WTC11 (cell line): ENCODE data around the gene NTRK1. TPM values are rescaled to one million over a fixed set of nuclear protein-coding genes. Genes with fewer than 3 reads are reported as not detected.

Experiments
- ATAC-seq: fragments of 200-7000 bp; cut with Tn5 transposase; 2 replicates; pipeline ENCODE4 v1.10.0; 2021; ENCODE audit warnings: mild to moderate bottlenecking, moderate library complexity
- CTCF ChIA-PET: fragments of 300-600 bp; sonication (Branson Sonifier 250); formaldehyde crosslinking; loops from one replicate; lab custom pipeline; 2021; ENCODE audit warnings: antibody characterized with exemption; lab: Charles Lee
- POLR2A ChIA-PET: fragments of 350-600 bp; sonication (Branson Sonifier 250); formaldehyde crosslinking; loops from one replicate; lab custom pipeline; 2021; ENCODE audit warnings: antibody characterized with exemption; lab: Charles Lee
- DNase-seq: peaks from one replicate; pipeline ENCODE4 v3.0.0; 2021; ENCODE audit warnings: low spot score
- H3K27ac Mint-ChIP-seq: 2 replicates; pipeline ENCODE4 v1.8.0; 2021; ENCODE audit warnings: mixed read lengths
- H3K27me3 Mint-ChIP-seq: 2 replicates; pipeline ENCODE4 v1.8.0; 2021; ENCODE audit warnings: low read depth, mild to moderate bottlenecking, moderate library complexity, mixed read lengths
- H3K36me3 Mint-ChIP-seq: 2 replicates; pipeline ENCODE4 v1.8.0; 2021; ENCODE audit warnings: mixed read lengths
- H3K4me1 Mint-ChIP-seq: 2 replicates; pipeline ENCODE4 v1.8.0; 2022; ENCODE audit warnings: mixed read lengths
- H3K4me3 Mint-ChIP-seq: 2 replicates; pipeline ENCODE4 v1.8.0; 2021; ENCODE audit warnings: mild to moderate bottlenecking, moderate library complexity, mixed read lengths
- H3K9me3 Mint-ChIP-seq: 2 replicates; pipeline ENCODE4 v1.8.0; 2021; ENCODE audit warnings: mixed read lengths
- AFF4 ChIP-seq: sonication (generic); formaldehyde crosslinking; IDR thresholded peaks from 2 replicates; pipeline ENCODE4 v1.8.1; 2023; ENCODE audit warnings: mild to moderate bottlenecking, missing genetic modification reagents, borderline replicate concordance
- CREM ChIP-seq: sonication (generic); formaldehyde crosslinking; IDR thresholded peaks from 2 replicates; pipeline ENCODE4 v1.8.1; 2022; ENCODE audit warnings: mild to moderate bottlenecking, missing genetic modification reagents, moderate library complexity
- FOXP1 ChIP-seq: sonication (generic); formaldehyde crosslinking; IDR thresholded peaks from 2 replicates; pipeline ENCODE4 v1.8.0; 2022; ENCODE audit warnings: missing genetic modification reagents, mild to moderate bottlenecking, moderate library complexity, borderline replicate concordance
- IRF2 ChIP-seq: sonication (generic); formaldehyde crosslinking; IDR thresholded peaks from 2 replicates; pipeline ENCODE4 v1.8.0; 2022; ENCODE audit warnings: low read depth, missing genetic modification reagents, borderline replicate concordance
- SOX15 ChIP-seq: fragments of 250-450 bp; sonication (Bioruptor Pico); IDR thresholded peaks from 2 replicates; pipeline ENCODE4 v1.9.0; 2021; ENCODE audit warnings: mild to moderate bottlenecking
- SP1 ChIP-seq: sonication (generic); formaldehyde crosslinking; conservative IDR thresholded peaks from 2 replicates; pipeline ENCODE4 v1.8.1; 2022; ENCODE audit warnings: missing genetic modification reagents
- USF2 ChIP-seq: sonication (generic); formaldehyde crosslinking; IDR thresholded peaks from 2 replicates; pipeline ENCODE4 v1.8.1; 2023; ENCODE audit warnings: mild to moderate bottlenecking, missing genetic modification reagents, moderate library complexity
- ZNF138 ChIP-seq: sonication (generic); formaldehyde crosslinking; conservative IDR thresholded peaks from 2 replicates; pipeline ENCODE4 v1.8.1; 2022; ENCODE audit warnings: mild to moderate bottlenecking, moderate library complexity, missing genetic modification reagents
- ZNF281 ChIP-seq: sonication (generic); formaldehyde crosslinking; IDR thresholded peaks from 2 replicates; pipeline ENCODE4 v1.8.0; 2023; ENCODE audit warnings: mild to moderate bottlenecking, missing genetic modification reagents
- ZNF317 ChIP-seq: sonication (generic); formaldehyde crosslinking; IDR thresholded peaks from 2 replicates; pipeline ENCODE4 v1.8.1; 2023; ENCODE audit warnings: low read depth, mild to moderate bottlenecking, moderate library complexity, missing genetic modification reagents, borderline replicate concordance
- ZSCAN18 ChIP-seq: fragments of 250-450 bp; sonication (Bioruptor Pico); IDR thresholded peaks from 2 replicates; pipeline ENCODE4 v2.1.2; 2022; ENCODE audit warnings: mild to moderate bottlenecking, moderate library complexity
- total RNA-seq: library from RNA; stranded (reverse); gene quantifications from 3 replicates; pipeline ENCODE4 v1.2.3, GENCODE V29; 2021
- TF ChIP-seq, protein P1 (sequence below): sonication (generic); formaldehyde crosslinking; conservative IDR thresholded peaks from 2 replicates; pipeline ENCODE4 v1.8.1; 2022; ENCODE audit warnings: mild to moderate bottlenecking, missing genetic modification reagents
- TF ChIP-seq, protein P2 (sequence below): sonication (generic); formaldehyde crosslinking; conservative IDR thresholded peaks from 2 replicates; pipeline ENCODE4 v1.8.1; 2023; ENCODE audit warnings: mild to moderate bottlenecking, low read depth, missing genetic modification reagents, moderate library complexity
- TF ChIP-seq, protein P3 (sequence below): fragments of 200-600 bp; IDR thresholded peaks from 2 replicates; pipeline ENCODE4 v1.8.0; 2022; ENCODE audit warnings: antibody characterized with exemption
- TF ChIP-seq, protein P4 (sequence below): fragments of 250-450 bp; sonication (Bioruptor Pico); IDR thresholded peaks from 2 replicates; pipeline ENCODE4 v1.9.0; 2021; ENCODE audit warnings: mild to moderate bottlenecking, borderline replicate concordance

NTRK1 gene
- total RNA-seq, 1 experiment from 2014 or later, result 0.42 TPM

- POLR2A ChIA-PET, result no interaction called here
- DNase-seq (no peak), ATAC-seq (no peak)
- Mint-ChIP-seq H3K27me3 (peaks cover 14% of the 10 kb centered on the region), H3K36me3 (no peaks in the 10 kb centered on the region), H3K4me1 (peaks cover 17% of the 10 kb centered on the region), H3K4me3 (no peak overlapping the region), H3K9me3 (no peaks in the 10 kb centered on the region), H3K27ac (no peak overlapping the region)
- TF ChIP-seq ZSCAN18 (no peak), SP1 (CRISPR knock-in tag) (no peak), USF2 (CRISPR knock-in tag) (no peak), ZNF138 (no peak), IRF2 (CRISPR knock-in tag) (no peak)
- TF ChIP-seq, protein P1, sequence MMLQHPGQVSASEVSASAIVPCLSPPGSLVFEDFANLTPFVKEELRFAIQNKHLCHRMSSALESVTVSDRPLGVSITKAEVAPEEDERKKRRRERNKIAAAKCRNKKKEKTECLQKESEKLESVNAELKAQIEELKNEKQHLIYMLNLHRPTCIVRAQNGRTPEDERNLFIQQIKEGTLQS (CRISPR knock-in tag), result no peak
- TF ChIP-seq, protein P2, sequence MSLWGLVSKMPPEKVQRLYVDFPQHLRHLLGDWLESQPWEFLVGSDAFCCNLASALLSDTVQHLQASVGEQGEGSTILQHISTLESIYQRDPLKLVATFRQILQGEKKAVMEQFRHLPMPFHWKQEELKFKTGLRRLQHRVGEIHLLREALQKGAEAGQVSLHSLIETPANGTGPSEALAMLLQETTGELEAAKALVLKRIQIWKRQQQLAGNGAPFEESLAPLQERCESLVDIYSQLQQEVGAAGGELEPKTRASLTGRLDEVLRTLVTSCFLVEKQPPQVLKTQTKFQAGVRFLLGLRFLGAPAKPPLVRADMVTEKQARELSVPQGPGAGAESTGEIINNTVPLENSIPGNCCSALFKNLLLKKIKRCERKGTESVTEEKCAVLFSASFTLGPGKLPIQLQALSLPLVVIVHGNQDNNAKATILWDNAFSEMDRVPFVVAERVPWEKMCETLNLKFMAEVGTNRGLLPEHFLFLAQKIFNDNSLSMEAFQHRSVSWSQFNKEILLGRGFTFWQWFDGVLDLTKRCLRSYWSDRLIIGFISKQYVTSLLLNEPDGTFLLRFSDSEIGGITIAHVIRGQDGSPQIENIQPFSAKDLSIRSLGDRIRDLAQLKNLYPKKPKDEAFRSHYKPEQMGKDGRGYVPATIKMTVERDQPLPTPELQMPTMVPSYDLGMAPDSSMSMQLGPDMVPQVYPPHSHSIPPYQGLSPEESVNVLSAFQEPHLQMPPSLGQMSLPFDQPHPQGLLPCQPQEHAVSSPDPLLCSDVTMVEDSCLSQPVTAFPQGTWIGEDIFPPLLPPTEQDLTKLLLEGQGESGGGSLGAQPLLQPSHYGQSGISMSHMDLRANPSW, result no peak
- CTCF ChIA-PET, result interaction anchor here (0.7 to 2.8 kb wide), 14 partner anchors 15 to 266 kb away, joined by 3 to 33 read pairs (median 4); partner anchors contain the start of gene PEAR1
These were observed 49.0 kb downstream of the NTRK1 start for GRCh38 chr1:156909671-156910070.

DNA sequence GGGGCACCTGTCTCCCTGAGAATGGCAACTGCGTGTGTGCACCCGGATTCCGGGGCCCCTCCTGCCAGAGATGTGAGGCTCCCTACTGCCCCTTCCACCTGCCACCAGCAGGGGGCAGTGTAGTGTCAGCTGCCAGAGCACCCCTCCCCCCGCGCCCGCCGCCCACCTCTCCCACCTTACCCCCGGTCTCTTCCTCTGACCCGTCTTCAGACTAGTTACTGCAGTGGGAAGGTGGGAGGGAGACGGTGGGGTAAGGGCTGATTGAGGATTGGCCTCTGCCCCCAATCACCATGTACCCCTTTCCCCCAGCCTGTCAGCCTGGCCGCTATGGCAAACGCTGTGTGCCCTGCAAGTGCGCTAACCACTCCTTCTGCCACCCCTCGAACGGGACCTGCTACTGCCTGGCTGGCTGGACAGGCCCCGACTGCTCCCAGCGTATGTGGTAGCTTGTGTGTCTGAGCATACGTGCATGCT lies 49.7 kb downstream of the NTRK1 start:
- Mint-ChIP-seq H3K9me3 (no peaks in the 10 kb centered on the region), H3K4me1 (peaks cover 17% of the 10 kb centered on the region), H3K27ac (no peak overlapping the region), H3K36me3 (no peaks in the 10 kb centered on the region), H3K4me3 (peak overlapping the region; percentile 67), H3K27me3 (peaks cover 17% of the 10 kb centered on the region)
- ChIA-PET POLR2A (no interaction called here), CTCF (interaction anchor here (0.6 to 4.3 kb wide), 27 partner anchors 8 to 283 kb away, joined by 3 to 42 read pairs (median 5); partner anchors contain the start of genes INSRR, NTRK1, PEAR1 and PRCC)
- ATAC-seq (peak; percentile 71), DNase-seq (peak; percentile 82)
- TF ChIP-seq SOX15 (no peak), ZNF281 (CRISPR knock-in tag) (peak; percentile 77), AFF4 (CRISPR knock-in tag) (no peak), CREM (CRISPR knock-in tag) (no peak), FOXP1 (CRISPR knock-in tag) (0 out of 2 replicates have a peak, but pooled peaks have one; percentile 49), ZNF317 (CRISPR knock-in tag) (no peak)
- TF ChIP-seq, protein P3, sequence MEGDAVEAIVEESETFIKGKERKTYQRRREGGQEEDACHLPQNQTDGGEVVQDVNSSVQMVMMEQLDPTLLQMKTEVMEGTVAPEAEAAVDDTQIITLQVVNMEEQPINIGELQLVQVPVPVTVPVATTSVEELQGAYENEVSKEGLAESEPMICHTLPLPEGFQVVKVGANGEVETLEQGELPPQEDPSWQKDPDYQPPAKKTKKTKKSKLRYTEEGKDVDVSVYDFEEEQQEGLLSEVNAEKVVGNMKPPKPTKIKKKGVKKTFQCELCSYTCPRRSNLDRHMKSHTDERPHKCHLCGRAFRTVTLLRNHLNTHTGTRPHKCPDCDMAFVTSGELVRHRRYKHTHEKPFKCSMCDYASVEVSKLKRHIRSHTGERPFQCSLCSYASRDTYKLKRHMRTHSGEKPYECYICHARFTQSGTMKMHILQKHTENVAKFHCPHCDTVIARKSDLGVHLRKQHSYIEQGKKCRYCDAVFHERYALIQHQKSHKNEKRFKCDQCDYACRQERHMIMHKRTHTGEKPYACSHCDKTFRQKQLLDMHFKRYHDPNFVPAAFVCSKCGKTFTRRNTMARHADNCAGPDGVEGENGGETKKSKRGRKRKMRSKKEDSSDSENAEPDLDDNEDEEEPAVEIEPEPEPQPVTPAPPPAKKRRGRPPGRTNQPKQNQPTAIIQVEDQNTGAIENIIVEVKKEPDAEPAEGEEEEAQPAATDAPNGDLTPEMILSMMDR, result peak; percentile 98
- TF ChIP-seq, protein P4, sequence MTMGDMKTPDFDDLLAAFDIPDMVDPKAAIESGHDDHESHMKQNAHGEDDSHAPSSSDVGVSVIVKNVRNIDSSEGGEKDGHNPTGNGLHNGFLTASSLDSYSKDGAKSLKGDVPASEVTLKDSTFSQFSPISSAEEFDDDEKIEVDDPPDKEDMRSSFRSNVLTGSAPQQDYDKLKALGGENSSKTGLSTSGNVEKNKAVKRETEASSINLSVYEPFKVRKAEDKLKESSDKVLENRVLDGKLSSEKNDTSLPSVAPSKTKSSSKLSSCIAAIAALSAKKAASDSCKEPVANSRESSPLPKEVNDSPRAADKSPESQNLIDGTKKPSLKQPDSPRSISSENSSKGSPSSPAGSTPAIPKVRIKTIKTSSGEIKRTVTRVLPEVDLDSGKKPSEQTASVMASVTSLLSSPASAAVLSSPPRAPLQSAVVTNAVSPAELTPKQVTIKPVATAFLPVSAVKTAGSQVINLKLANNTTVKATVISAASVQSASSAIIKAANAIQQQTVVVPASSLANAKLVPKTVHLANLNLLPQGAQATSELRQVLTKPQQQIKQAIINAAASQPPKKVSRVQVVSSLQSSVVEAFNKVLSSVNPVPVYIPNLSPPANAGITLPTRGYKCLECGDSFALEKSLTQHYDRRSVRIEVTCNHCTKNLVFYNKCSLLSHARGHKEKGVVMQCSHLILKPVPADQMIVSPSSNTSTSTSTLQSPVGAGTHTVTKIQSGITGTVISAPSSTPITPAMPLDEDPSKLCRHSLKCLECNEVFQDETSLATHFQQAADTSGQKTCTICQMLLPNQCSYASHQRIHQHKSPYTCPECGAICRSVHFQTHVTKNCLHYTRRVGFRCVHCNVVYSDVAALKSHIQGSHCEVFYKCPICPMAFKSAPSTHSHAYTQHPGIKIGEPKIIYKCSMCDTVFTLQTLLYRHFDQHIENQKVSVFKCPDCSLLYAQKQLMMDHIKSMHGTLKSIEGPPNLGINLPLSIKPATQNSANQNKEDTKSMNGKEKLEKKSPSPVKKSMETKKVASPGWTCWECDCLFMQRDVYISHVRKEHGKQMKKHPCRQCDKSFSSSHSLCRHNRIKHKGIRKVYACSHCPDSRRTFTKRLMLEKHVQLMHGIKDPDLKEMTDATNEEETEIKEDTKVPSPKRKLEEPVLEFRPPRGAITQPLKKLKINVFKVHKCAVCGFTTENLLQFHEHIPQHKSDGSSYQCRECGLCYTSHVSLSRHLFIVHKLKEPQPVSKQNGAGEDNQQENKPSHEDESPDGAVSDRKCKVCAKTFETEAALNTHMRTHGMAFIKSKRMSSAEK (CRISPR knock-in tag), result no peak
